Loucy (cell line): ENCODE measurements around the gene SUSD5.

Source experiments
- H2AFZ ChIP-seq: fragments of 200-600 bp; sonication (generic); 2 replicates; pipeline ENCODE4 v1.6.0; 2016; ENCODE audit warnings: antibody characterized with exemption, mild to moderate bottlenecking, low read length, moderate library complexity
- H3F3A ChIP-seq: fragments of 200-600 bp; 2 replicates; pipeline ENCODE4 v1.6.0; 2016; ENCODE audit warnings: antibody characterized with exemption, low read depth, mild to moderate bottlenecking
- H3K27me3 ChIP-seq: fragments of 200-600 bp; sonication (generic); 2 replicates; pipeline ENCODE4 v1.6.1; 2014; ENCODE audit warnings: low read length, mild to moderate bottlenecking; ENCODE audit not compliant: insufficient read depth, poor library complexity, severe bottlenecking
- H3K36me3 ChIP-seq: fragments of 200-600 bp; sonication (generic); 2 replicates; pipeline ENCODE4 v1.6.1; 2016; ENCODE audit warnings: low read length; ENCODE audit not compliant: insufficient read depth
- H3K4me1 ChIP-seq: fragments of 200-600 bp; sonication (generic); 2 replicates; pipeline ENCODE4 v1.5.1; 2014; ENCODE audit warnings: low read length, mild to moderate bottlenecking; ENCODE audit not compliant: insufficient read depth, poor library complexity, severe bottlenecking
- H3K4me2 ChIP-seq: fragments of 200-600 bp; sonication (generic); 2 replicates; pipeline ENCODE4 v1.6.0; 2014; ENCODE audit warnings: antibody characterized with exemption, low read length, low read depth, mild to moderate bottlenecking; ENCODE audit not compliant: poor library complexity, severe bottlenecking
- H3K4me3 ChIP-seq: fragments of 200-600 bp; sonication (generic); 2 replicates; pipeline ENCODE4 v1.5.1; 2014; ENCODE audit warnings: low read length, mild to moderate bottlenecking, mixed read lengths; ENCODE audit not compliant: poor library complexity, severe bottlenecking
- H3K79me2 ChIP-seq: fragments of 200-600 bp; sonication (generic); 2 replicates; pipeline ENCODE4 v1.6.1; 2014; ENCODE audit warnings: low read length; ENCODE audit not compliant: insufficient read depth
- H3K9ac ChIP-seq: fragments of 200-600 bp; sonication (generic); 2 replicates; pipeline ENCODE4 v1.6.0; 2014; ENCODE audit warnings: mild to moderate bottlenecking, low read depth, low read length, moderate library complexity; ENCODE audit not compliant: poor library complexity, severe bottlenecking
- H3K9me2 ChIP-seq: fragments of 200-600 bp; sonication (generic); replicated peaks from 2 replicates; pipeline ENCODE4 v1.6.1; 2016; ENCODE audit warnings: low read depth, low read length, mixed read lengths
- H3K9me3 ChIP-seq: fragments of 200-600 bp; sonication (generic); 2 replicates; pipeline ENCODE4 v1.6.1; 2014; ENCODE audit warnings: mild to moderate bottlenecking, antibody characterized with exemption, low read length, low read depth; ENCODE audit not compliant: insufficient read depth
- H4K20me1 ChIP-seq: fragments of 200-600 bp; sonication (generic); 2 replicates; pipeline ENCODE4 v1.6.0; 2014; ENCODE audit warnings: antibody characterized with exemption, low read length, mild to moderate bottlenecking; ENCODE audit not compliant: insufficient read depth, poor library complexity, severe bottlenecking
- CTCF ChIP-seq: fragments of 200-600 bp; sonication (generic); conservative IDR thresholded peaks from 2 replicates; pipeline ENCODE4 v1.5.1; 2014; ENCODE audit warnings: mild to moderate bottlenecking, antibody characterized with exemption, low read length
- EZH2phosphoT487 ChIP-seq: fragments of 200-600 bp; IDR thresholded peaks from 2 replicates; pipeline ENCODE4 v1.6.1; 2018; ENCODE audit warnings: antibody characterized with exemption, mild to moderate bottlenecking, moderate library complexity, borderline replicate concordance

Gene SUSD5

GRCh38 chr3:33103034-33103433 is 115.6 kb downstream of the SUSD5 start:
- Histone ChIP-seq H3F3A (no peaks in the 10 kb centered on the region; the same call in 1 of the 2 replicates), H3K36me3 (no peaks in the 10 kb centered on the region), H3K9ac (no peak overlapping the region), H3K9me2 (no peaks in the 10 kb centered on the region), H3K79me2 (no peaks in the 10 kb centered on the region), H3K4me1 (no peaks in the 10 kb centered on the region), H3K27me3 (no peaks in the 10 kb centered on the region), H4K20me1 (no peaks in the 10 kb centered on the region), H2AFZ (no peak overlapping the region), H3K9me3 (no peaks in the 10 kb centered on the region), H3K4me2 (no peak overlapping the region), H3K4me3 (no peak overlapping the region)
- TF ChIP-seq EZH2phosphoT487 (no peak), CTCF (no peak)

GRCh38 chr3:33100229-33100628 is 118.4 kb downstream of the SUSD5 start:
- Histone ChIP-seq H3K9ac (no peak overlapping the region), H3K9me2 (no peaks in the 10 kb centered on the region), H3K4me3 (no peak overlapping the region), H3K36me3 (no peaks in the 10 kb centered on the region), H4K20me1 (peaks cover 12% of the 10 kb centered on the region), H3K79me2 (peaks cover 15% of the 10 kb centered on the region), H3K9me3 (no peaks in the 10 kb centered on the region), H3K27me3 (no peaks in the 10 kb centered on the region), H3K4me1 (peaks cover 10% of the 10 kb centered on the region), H3K4me2 (no peak overlapping the region), H2AFZ (no peak overlapping the region), H3F3A (no peaks in the 10 kb centered on the region; the same call in 1 of the 2 replicates)
- TF ChIP-seq CTCF: no peak
- no peak for TF ChIP-seq EZH2phosphoT487
